ENCODE measurements around the gene ANXA8L1.
"Not testable (repeated sequence)": the region's sequence is repeated elsewhere in the genome, so short reads cannot be mapped to it uniquely, and the experiment has no call there.

The ANXA8L1 gene

GRCh38 chr10:46398212-46398886 is 22.8 kb downstream of the ANXA8L1 start:
- FAIRE-seq = not testable (repeated sequence)

- FAIRE-seq = not testable (repeated sequence)
These were observed 34.0 kb downstream of the ANXA8L1 start for GRCh38 chr10:46409556-46409955.

- FAIRE-seq = not testable (repeated sequence)
These were observed 35.5 kb downstream of the ANXA8L1 start for GRCh38 chr10:46411123-46411522.

- not testable (repeated sequence) for FAIRE-seq
These were observed 37.1 kb downstream of the ANXA8L1 start for GRCh38 chr10:46412665-46413064.

- not testable (repeated sequence) for FAIRE-seq
These were observed 39.7 kb downstream of the ANXA8L1 start for GRCh38 chr10:46415291-46415690.

GRCh38 chr10:46418283-46418682 is 42.7 kb downstream of the ANXA8L1 start:
- not testable (repeated sequence) for FAIRE-seq

- FAIRE-seq = not testable (repeated sequence)
These were observed 44.2 kb downstream of the ANXA8L1 start for GRCh38 chr10:46419570-46420379.

- FAIRE-seq = not testable (repeated sequence)
These were observed 48.0 kb downstream of the ANXA8L1 start for GRCh38 chr10:46423550-46423949.

GRCh38 chr10:46440942-46441341 is 65.4 kb downstream of the ANXA8L1 start:
- not testable (repeated sequence) for FAIRE-seq
